HG03025 (cell line): ENCODE measurements around the gene PDE4B.
A peak's percentile ranks its signal among the peaks of the same experiment; 100 is the strongest.
"Not testable (repeated sequence)": the region's sequence is repeated elsewhere in the genome, so short reads cannot be mapped to it uniquely, and the experiment has no call there.

ENCODE experiments used
- ATAC-seq: cut with Tn5 transposase; IDR thresholded peaks from one replicate; pipeline ENCODE4 v1.9.1; 2021; ENCODE audit warnings: mild to moderate bottlenecking, moderate library complexity; ENCODE audit not compliant: unreplicated experiment, low FRiP score

PDE4B gene

DNA sequence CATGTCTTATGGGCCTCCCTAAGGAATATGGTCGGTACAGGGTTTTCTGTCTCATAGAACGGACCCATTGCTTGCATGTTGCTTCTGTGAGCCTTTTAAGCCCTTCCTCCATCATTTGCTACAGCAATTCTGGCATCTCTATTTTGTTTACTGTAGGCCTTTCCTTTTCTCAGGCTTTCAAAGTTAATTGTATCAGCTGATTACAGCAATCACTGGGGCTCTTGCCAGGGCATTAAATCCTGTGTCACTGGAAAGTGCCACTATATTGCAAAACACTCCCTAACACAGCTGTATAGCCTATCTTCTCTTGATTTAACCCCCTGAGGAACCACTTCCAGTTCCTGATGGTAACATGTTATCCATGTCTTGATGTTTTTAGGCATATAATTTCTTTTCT lies 156.5 kb downstream of the PDE4B start:
- no peak for ATAC-seq

- ATAC-seq = no peak
Measured at GRCh38 chr1:65949933-65950332, 157.2 kb downstream of the PDE4B start.

DNA sequence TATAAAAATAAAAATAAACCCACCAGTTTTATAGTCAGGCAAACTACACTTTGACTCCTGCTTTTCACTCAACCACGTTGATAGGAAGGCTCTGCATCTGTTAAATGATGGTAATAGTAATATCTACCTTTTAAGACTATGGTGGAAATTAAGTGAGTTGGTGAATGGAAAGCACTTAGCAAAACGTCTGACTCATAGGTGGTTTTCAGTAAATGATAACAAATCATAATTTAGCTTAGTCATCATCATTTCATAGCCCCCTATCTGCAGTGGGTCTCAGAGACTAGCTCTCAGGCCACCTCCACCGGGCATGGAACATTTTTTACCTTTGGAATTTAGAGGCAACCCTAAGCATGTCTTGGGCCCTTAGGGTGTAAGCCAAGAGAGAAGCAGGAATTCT lies 160.0 kb downstream of the PDE4B start:
- no peak for ATAC-seq

GRCh38 chr1:65953170-65953569 lies 160.5 kb downstream of the PDE4B start:
- ATAC-seq = no peak

GRCh38 chr1:65955071-65955470 lies 162.4 kb downstream of the PDE4B start:
- no peak for ATAC-seq

DNA sequence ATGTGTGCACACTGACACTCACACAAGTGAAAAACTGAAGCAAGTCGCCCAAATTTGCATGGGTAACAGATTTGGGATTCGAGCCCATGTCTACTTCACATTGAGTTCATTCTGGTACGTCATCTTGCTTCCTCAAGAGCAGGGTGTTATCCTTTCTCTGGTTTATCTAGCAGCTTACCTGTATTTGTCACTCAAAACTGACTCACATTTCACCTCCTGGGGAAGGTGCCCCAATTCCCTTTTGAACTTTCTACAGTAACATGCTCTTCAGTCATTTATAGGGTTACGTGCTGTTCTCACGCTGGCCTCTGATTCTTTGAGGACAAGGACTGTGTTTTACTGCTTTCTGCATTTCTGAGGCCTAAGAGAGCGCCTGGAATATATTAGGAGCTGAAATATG lies 162.8 kb downstream of the PDE4B start:
- no peak for ATAC-seq

GRCh38 chr1:65958561-65959350 lies 166.1 kb downstream of the PDE4B start:
- peak; percentile 55 for ATAC-seq

DNA sequence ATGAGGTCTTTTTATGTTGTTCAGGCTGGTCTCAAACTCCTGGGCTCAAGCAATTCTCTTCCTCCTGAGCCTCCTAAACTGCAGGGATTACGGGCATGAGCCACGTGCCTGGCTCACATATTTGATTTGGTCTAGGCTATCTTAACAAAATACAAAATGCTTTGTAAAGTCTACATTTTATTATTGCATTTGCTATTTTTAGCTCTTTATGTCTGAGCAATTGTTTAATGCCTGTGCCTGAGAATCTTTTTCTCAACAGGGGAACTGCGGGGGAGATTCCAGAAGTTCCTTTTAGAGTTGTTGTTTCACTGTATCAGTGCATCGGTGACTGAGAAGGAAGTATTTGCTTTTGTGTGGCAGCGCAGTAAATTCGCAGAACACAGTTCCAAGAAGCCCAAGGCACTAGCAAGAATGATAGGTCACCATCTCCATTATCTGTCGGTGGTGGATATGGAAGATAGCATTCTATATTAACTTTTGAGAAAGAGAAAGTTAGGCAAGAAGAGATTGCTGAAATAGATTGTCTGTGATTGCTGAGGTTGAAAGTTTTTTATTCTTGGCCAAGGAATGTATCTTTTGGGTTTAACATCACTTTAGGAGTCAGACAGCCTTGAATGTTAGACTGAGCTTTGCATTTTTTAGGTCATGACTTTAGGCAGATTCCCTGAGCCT lies 167.3 kb downstream of the PDE4B start:
- no peak for ATAC-seq

DNA sequence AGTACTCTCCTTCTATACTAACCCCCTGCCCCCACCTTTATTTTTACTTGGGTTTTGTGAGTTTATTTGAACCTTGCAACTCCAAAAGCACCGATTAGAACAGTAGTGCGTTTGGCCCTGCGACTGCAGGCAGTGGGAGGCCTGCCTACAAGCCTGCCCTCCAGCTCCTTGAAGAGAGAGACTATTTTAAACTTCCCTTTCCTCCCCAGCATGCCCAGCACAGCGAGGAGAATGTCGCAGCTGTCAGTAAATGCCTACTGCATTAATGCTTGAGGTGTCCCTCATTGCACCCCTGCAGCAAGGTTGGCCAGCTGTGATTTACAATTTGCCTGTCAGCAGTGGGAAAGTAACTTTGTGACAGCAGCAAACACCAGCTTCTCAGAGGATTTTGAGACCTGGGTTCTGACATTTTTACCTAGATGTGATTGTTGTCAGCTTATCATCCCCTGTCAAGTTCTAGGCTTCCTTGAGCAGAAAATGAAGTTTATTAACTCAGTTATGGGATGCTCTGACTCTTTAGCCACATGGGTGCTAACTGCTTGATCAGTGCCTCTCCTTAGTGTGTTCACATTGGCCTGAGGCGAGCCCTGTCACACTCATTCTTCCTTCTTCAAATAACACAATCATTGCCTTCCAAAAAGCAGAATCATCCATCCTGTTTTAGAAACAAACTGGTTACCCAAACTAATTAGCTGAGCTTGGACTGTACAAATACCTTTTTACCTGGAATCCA lies 170.6 kb downstream of the PDE4B start:
- ATAC-seq = no peak

DNA sequence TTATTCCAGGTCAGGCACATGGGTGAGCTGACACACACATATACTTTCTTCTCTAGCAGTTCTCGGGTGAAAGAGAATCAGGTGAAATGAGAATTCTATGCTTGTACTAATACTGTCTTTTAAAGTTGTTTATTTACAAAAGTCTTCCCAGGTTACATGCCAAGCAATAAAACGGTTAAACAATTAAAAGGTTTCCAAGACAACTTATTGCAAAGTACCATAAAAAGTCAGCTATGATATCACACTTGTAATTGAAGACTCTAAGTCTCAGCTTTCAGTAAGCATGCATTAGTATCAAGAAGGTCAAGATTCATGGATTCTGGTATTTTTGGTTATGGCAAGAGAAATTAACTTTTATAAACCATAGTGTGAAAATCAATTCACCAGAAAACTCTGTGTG lies 171.4 kb downstream of the PDE4B start:
- no peak for ATAC-seq

GRCh38 chr1:65965112-65965996 lies 172.7 kb downstream of the PDE4B start:
- no peak for ATAC-seq

DNA sequence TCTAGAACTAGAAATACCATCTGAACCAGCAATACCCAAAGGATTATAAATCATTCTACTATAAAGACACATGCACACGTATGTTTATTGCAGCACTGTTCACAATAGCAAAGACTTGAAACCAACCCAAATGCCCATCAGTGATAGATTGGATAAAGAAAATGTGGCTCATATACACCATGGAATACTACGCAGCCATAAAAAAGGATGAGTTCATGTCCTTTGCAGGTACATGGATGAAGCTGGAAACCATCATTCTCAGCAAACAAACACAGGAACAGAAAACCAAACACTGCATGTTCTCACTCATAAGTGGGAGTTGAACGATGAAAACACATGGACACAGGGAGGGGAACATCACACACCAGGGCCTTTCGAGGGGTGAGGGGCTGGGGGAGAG lies 174.8 kb downstream of the PDE4B start:
- not testable (repeated sequence) for ATAC-seq

DNA sequence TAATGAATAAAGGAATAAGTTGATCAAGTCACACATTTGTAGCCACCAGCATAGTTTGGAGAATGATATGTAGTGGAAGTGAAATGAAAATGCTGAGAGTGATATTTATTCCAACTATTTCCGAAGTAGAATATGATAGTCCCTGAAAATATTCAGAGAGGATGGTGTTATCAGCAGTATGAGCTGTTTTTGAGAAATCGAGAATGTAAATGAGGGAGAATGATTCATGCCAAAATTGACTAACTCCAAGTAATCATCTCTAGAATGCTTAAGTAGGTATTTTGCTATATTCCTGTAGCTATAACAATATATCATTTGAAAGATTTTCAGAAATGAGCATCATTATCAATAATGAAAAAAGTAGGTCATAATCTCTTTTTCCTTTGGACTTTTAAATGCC lies 178.9 kb downstream of the PDE4B start:
- ATAC-seq = no peak

DNA sequence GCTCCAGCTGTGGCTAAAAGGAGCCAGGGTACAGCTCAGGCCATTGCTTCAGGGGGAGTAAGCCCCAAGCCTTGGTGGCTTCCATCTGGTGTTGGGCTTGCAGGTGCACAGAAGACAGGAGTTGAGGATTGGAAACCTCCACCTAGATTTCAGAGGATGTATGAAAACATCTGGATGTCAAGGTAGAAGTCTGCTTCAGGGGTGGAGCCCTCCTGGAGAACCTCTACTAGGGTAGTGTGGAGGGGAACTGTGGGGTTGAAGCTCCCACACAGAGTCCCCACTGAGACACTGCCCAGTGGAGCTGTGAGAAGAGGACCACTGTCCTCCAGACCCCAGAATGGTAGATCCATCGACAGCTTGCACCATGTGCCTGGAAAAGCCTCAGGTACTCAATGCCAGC lies 183.0 kb downstream of the PDE4B start:
- ATAC-seq = no peak

DNA sequence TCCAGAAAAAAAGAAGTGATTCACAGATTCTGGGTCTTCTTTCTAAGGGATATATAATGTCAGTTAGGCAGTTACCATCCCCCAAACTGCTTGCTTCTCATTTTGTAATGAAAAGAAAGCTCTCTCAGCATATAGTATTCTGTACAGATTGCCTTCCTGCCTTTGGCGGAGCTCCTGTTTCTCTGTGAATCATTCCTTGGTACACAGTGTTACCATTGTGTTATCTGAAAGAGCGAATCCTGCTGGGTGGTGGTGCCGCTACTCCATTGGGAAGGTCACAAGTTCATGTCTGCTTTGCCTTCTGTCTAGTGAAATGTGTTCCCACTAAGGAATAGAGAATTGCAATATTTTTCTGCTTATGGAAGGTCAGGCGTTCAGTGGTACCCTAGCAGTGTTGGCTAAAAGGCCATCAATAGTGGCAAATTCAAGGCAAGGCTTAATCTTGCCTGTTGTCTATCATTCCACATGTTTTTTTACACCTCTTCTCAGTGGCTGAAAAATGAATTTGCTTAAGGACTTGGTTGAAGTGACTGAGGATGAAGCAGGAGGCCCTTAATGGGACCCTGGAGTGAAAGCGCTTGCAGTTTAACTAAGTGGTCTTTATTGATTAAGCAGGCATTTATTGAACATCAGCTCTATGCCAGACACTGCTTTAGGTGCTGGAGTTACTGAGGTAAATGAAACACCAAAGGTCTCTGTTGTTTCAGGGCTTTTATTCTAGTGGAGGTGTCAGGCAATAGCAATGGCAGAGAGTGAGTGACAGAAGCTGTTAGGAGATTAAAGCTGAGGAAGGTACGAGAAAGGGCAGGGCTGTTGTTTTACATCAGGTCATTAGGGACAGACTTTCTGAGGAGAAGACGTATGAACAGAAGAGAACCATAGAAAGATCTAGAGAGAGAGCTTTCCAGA lies 186.7 kb downstream of the PDE4B start:
- ATAC-seq = no peak

GRCh38 chr1:65980237-65980636 lies 187.5 kb downstream of the PDE4B start:
- no peak for ATAC-seq

- ATAC-seq = no peak
Measured at GRCh38 chr1:65983500-65983899, 190.8 kb downstream of the PDE4B start.

DNA sequence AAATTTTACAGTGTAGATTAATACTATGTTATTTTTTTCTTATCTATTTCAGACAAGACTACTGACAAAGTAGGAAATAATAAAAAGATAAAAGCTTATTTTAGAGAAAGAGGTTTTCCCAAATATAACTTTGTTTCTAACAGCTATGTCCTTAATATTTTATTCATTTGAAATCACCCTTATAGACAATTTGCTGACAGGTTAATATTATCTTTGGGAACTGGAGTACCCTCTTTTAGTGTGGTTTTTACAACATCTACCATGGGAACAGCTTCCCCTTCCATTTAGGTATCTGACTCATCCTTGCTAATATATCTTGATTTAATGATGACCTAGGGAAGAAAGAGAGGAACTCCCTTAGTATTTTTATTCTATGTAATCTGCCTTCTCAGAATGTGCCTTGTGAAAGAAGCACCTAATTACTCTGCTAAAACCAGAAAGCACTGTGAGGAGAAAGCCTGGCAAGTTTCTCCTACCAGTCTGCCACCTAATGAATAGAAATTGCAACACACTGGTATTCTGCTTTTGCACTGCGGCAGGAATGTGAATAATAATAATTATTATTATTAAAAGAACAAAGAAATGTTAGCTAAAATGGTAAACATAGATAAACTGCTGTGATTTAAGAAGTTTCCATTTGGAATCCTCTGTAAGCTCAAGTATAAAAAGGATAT lies 192.8 kb downstream of the PDE4B start:
- no peak for ATAC-seq

DNA sequence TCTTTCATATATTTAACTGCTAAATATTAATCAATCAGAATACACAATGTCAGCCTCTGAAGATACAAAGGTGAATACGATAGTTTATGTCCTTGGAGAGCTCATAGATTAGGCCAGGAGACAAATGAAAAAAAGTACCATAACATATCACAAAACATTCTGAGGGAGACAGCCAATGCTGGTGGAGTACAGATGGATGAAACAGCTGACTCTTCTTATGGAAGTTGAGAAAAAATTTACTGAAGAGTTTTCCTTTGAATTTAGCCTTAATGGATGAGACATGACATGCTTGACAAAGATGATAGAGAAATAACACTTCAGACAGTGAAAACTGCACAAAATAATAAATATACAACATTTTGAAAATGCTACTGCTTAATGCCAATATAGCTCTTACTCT lies 193.5 kb downstream of the PDE4B start:
- no peak for ATAC-seq
